IMR-90 (cell line): ENCODE results near the gene SV2B. TPM values are rescaled to one million over a fixed set of nuclear protein-coding genes. Genes with fewer than 3 reads are reported as not detected.

ENCODE experiments used
- ATAC-seq: fragments of 200-7000 bp; cut with Tn5 transposase; 2 replicates; pipeline ENCODE4 v1.9.1; 2020; ENCODE audit warnings: low read depth, mild to moderate bottlenecking, moderate library complexity
- BruUV-seq: library from RNA; stranded (reverse); fragments of 400-500 nt; replicated peaks from 2 replicates; lab custom pipeline; 2021; lab: Mats Ljungman, UMichigan
- CTCF ChIA-PET: fragments of 300-600 bp; formaldehyde crosslinking; extraction: SDS; loops from one replicate; lab custom pipeline; 2021; ENCODE audit warnings: antibody characterized with exemption; lab: Yijun Ruan, JAX
- POLR2A ChIA-PET: fragments of 300-600 bp; sonication (Branson Sonifier 250); formaldehyde crosslinking; loops from one replicate; lab custom pipeline; 2022; ENCODE audit warnings: antibody characterized with exemption; ENCODE audit not compliant: unreplicated experiment; lab: Charles Lee
- DNase-seq: peaks from one replicate; pipeline ENCODE4 v3.0.0; 2013
- H2AFZ ChIP-seq: replicated peaks from 2 replicates; pipeline ENCODE3; 2013; ENCODE audit warnings: low read length, mild to moderate bottlenecking; ENCODE audit not compliant: poor library complexity
- H2AK5ac ChIP-seq: 2 replicates; pipeline ENCODE4 v1.6.1; 2013; ENCODE audit warnings: low read depth, low read length, inconsistent platforms
- H2AK9ac ChIP-seq: replicated peaks from 2 replicates; pipeline ENCODE3; 2013; ENCODE audit warnings: mild to moderate bottlenecking, low read depth, low read length, moderate library complexity; ENCODE audit not compliant: poor library complexity
- H2BK120ac ChIP-seq: 2 replicates; pipeline ENCODE4 v1.6.1; 2013; ENCODE audit warnings: low read depth, low read length, inconsistent platforms
- H2BK15ac ChIP-seq: 3 replicates; pipeline ENCODE4 v1.6.1; 2013; ENCODE audit warnings: low read depth, low read length, inconsistent platforms
- H2BK20ac ChIP-seq: 2 replicates; pipeline ENCODE4 v1.6.1; 2013; ENCODE audit warnings: low read depth, mild to moderate bottlenecking, inconsistent platforms, low read length, moderate library complexity
- H2BK5ac ChIP-seq: 2 replicates; pipeline ENCODE4 v1.6.1; 2013; ENCODE audit warnings: mild to moderate bottlenecking, low read depth, low read length, inconsistent platforms; ENCODE audit not compliant: poor library complexity, severe bottlenecking
- H3K14ac ChIP-seq: replicated peaks from 2 replicates; pipeline ENCODE4 v1.6.1; 2013; ENCODE audit warnings: low read depth, low read length, inconsistent platforms
- H3K18ac ChIP-seq: 2 replicates; pipeline ENCODE4 v1.6.1; 2013; ENCODE audit warnings: low read depth, low read length, control low read depth
- H3K23ac ChIP-seq: 2 replicates; pipeline ENCODE4 v1.6.1; 2013; ENCODE audit warnings: low read depth, low read length, inconsistent platforms
- H3K27ac ChIP-seq: 2 replicates; pipeline ENCODE4 v1.5.1; 2013; ENCODE audit warnings: mild to moderate bottlenecking, control low read depth, low read length; ENCODE audit not compliant: insufficient read depth
- H3K27me3 ChIP-seq: 2 replicates; pipeline ENCODE4 v1.6.1; 2013; ENCODE audit warnings: low read length; ENCODE audit not compliant: control insufficient read depth, insufficient read depth
- H3K36me3 ChIP-seq: 2 replicates; pipeline ENCODE4 v1.6.1; 2013; ENCODE audit warnings: low read length, mixed read lengths; ENCODE audit not compliant: control insufficient read depth, insufficient read depth
- H3K4ac ChIP-seq: 2 replicates; pipeline ENCODE4 v1.6.1; 2013; ENCODE audit warnings: low read depth, low read length, inconsistent platforms
- H3K4me1 ChIP-seq: 2 replicates; pipeline ENCODE4 v1.6.1; 2013; ENCODE audit warnings: low read length, mixed read lengths; ENCODE audit not compliant: control insufficient read depth, insufficient read depth
- H3K4me2 ChIP-seq: 2 replicates; pipeline ENCODE4 v1.6.1; 2013; ENCODE audit warnings: low read depth, mild to moderate bottlenecking, control low read depth, low read length, moderate library complexity
- H3K4me3 ChIP-seq: 2 replicates; pipeline ENCODE4 v1.5.1; 2013; ENCODE audit warnings: low read depth, mild to moderate bottlenecking, control low read depth, low read length, moderate library complexity; ENCODE audit not compliant: insufficient read depth
- H3K56ac ChIP-seq: 2 replicates; pipeline ENCODE4 v1.6.1; 2013; ENCODE audit warnings: low read length, inconsistent platforms; ENCODE audit not compliant: insufficient read depth; ENCODE audit errors: extremely low read depth
- H3K79me1 ChIP-seq, 2 experiments: 2 replicates each; pipeline ENCODE4 v1.6.1; 2013; ENCODE audit warnings: low read length in 2 of 2, inconsistent platforms in 1 of 2, low read depth in 1 of 2
- H3K9ac ChIP-seq: 2 replicates; pipeline ENCODE4 v1.6.1; 2013; ENCODE audit warnings: low read depth, low read length, control low read depth
- H3K9me1 ChIP-seq: 2 replicates; pipeline ENCODE4 v1.6.1; 2013; ENCODE audit warnings: low read length, inconsistent platforms; ENCODE audit not compliant: insufficient read depth
- H3K9me3 ChIP-seq: 2 replicates; pipeline ENCODE4 v1.6.1; 2013; ENCODE audit warnings: low read length; ENCODE audit not compliant: control insufficient read depth, insufficient read depth
- H4K20me1 ChIP-seq: 2 replicates; pipeline ENCODE4 v1.6.1; 2013; ENCODE audit warnings: low read length, inconsistent platforms; ENCODE audit not compliant: insufficient read depth
- H4K5ac ChIP-seq: 2 replicates; pipeline ENCODE4 v1.6.1; 2013; ENCODE audit warnings: mild to moderate bottlenecking, low read depth, low read length, control low read depth
- H4K8ac ChIP-seq, 2 experiments: 2 replicates each; pipeline ENCODE4 v1.6.1; 2013; ENCODE audit warnings: low read depth in 2 of 2, low read length in 2 of 2, control low read depth in 1 of 2, inconsistent platforms in 1 of 2
- H4K91ac ChIP-seq: 2 replicates; pipeline ENCODE4 v1.6.1; 2013; ENCODE audit warnings: low read depth, low read length, inconsistent platforms; ENCODE audit not compliant: insufficient read depth
- POLR2A ChIP-seq: IDR thresholded peaks from 2 replicates; pipeline ENCODE4 v1.6.1; 2012; ENCODE audit warnings: mild to moderate bottlenecking, low read depth, low read length
- USF2 ChIP-seq: fragments of 150-350 bp; IDR thresholded peaks from 2 replicates; pipeline ENCODE4 v1.6.1; 2017; ENCODE audit warnings: mild to moderate bottlenecking, antibody characterized with exemption, low read length, low read depth
- WGBS, 2 experiments: methylation state at CpG; one replicate each; pipeline versions ENCODE4 v1.1.5 to v1.1.7; 2013; ENCODE audit warnings: missing lambda C conversion rate in 2 of 2; ENCODE audit not compliant: insufficient read length in 1 of 2; ENCODE audit errors: extremely low coverage in 2 of 2; 5-methylcytosine and 5-hydroxymethylcytosine counted together
- dilution Hi-C: fragments of 300-500 bp; cut with HindIII; formaldehyde crosslinking; loops from one replicate; pipeline ENCODE4 v1.14.3; 2018; ENCODE audit warnings: low sequenced_read_pairs; ENCODE audit not compliant: unreplicated experiment
- in situ Hi-C: fragments of 300-500 bp; cut with MboI; formaldehyde crosslinking; loops from 3 replicates; pipeline ENCODE4 v1.14.3; 2019; ENCODE audit warnings: low sequenced_read_pairs, inconsistent platforms, mixed read lengths
- intact Hi-C: fragments of 100-400 bp; cut with micrococcal nuclease; formaldehyde crosslinking; loops from 2 replicates; pipeline ENCODE4 v1.10.0; 2022
- polyA plus RNA-seq, 3 experiments: library from polyadenylated mRNA; depleted of rRNA; stranded (reverse); fragments of >200 nt; gene quantifications; 2 replicates each; pipeline ENCODE4 v1.2.3, GENCODE V29; 2012; ENCODE audit warnings: low replicate concordance in 1 of 3
- total RNA-seq: library from RNA; depleted of rRNA; stranded (reverse); fragments of >200 nt; gene quantifications from 2 replicates; pipeline ENCODE4 v1.2.3, GENCODE V29; 2012

The SV2B gene
- total and polyA plus RNA-seq, 2 of the 4 experiments (the other 2 are of a cell fraction), result not detected

GRCh38 chr15:91290553-91290952 lies 190.5 kb downstream of the SV2B start:
- Histone ChIP-seq H3K4me1 (no peaks in the 10 kb centered on the region), H2BK20ac (no peak overlapping the region), H2AK5ac (no peak overlapping the region), H3K4me2 (no peak overlapping the region), H3K4ac (no peak overlapping the region), H3K14ac (no peak overlapping the region), H3K9me1 (no peaks in the 10 kb centered on the region), H3K27ac (no peak overlapping the region), H3K23ac (no peak overlapping the region), H2AFZ (no peak overlapping the region), H3K4me3 (no peak overlapping the region), H2BK5ac (no peak overlapping the region), H2BK120ac (no peak overlapping the region), H3K9ac (no peak overlapping the region), H3K56ac (no peak overlapping the region), H3K79me1 (no peaks in the 10 kb centered on the region), H3K9me3 (no peaks in the 10 kb centered on the region), H3K27me3 (no peaks in the 10 kb centered on the region; the same call in 1 of the 2 replicates), H2BK15ac (no peak overlapping the region), H4K5ac (no peak overlapping the region), H3K18ac (no peak overlapping the region), H4K91ac (no peak overlapping the region), H4K8ac (no peak overlapping the region), H2AK9ac (no peak overlapping the region), H4K20me1 (no peaks in the 10 kb centered on the region), H3K36me3 (no peaks in the 10 kb centered on the region)
- ATAC-seq (no peak), DNase-seq (no peak)
- in situ Hi-C loops, result no loop called here
- dilution Hi-C loops, result no loop called here
- no peak for TF ChIP-seq USF2
- TF ChIP-seq POLR2A, result no peak
- ChIA-PET POLR2A (no interaction called here), CTCF (no interaction called here)
- no TSS peak for BruUV-seq
- no CpG with 5 or more reads among the region's 6 CpGs for WGBS, 2 experiments
- intact Hi-C loops, result no loop called here
